8988T (cell line): ENCODE measurements around the gene BMPER.
"Not testable (repeated sequence)": the region's sequence is repeated elsewhere in the genome, so short reads cannot be mapped to it uniquely, and the experiment has no call there.

Experiments used
- DNase-seq: peaks from one replicate; pipeline ENCODE4 v3.0.0; 2011

BMPER gene

DNA sequence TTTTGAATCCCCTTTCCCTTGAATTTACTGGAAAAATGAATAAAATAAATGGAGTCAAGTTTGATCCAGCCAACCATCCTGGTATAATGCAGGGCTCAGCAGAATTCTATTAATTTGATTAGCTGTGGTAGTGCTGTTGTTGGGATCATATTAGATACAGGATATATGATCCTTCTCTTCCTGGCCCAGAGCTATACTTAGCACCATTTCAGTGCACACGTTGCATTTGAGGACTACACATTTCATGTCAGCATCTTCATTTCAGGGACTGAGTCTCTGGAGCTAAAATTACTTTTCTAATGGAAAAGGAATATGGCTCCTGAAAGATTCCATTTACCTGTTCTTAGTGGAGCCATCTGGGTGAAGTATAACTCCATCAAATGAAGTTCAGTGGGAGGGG is 240.3 kb downstream of the BMPER start:
- DNase-seq: no peak

GRCh38 chr7:34153656-34154270 is 248.4 kb downstream of the BMPER start:
- DNase-seq: no peak

DNA sequence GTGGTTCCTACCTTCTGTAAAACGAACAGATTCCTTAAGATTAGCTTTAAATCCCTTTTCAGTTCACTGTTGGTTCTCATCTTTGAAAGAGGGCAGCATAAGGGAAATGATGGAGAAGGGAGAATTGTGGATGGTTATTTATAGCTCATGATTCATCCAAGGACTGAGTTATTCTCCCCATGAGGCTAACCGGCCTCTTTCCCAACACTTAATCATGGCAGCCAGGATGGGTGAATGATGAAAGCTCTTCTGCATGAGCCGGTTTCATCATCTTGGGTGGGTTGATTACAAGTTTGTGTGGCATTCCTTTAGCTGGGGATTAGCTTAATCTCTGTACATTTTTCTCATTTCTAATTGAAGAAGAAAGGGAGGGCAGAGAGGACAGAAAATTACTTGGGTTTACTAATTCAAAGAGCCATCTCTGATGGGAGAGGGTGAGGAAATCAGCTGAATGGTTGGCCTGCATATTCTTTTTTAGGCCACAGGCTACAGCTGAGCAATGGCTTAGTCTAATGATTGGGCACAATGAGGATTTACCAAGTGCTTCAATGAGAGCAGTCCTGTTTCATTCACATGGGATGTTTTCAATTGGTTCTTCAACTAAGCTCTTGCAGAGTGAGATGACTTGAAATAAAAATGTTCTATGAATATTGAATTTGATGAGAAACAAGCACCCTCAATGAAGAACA is 250.0 kb downstream of the BMPER start:
- no peak for DNase-seq

DNA sequence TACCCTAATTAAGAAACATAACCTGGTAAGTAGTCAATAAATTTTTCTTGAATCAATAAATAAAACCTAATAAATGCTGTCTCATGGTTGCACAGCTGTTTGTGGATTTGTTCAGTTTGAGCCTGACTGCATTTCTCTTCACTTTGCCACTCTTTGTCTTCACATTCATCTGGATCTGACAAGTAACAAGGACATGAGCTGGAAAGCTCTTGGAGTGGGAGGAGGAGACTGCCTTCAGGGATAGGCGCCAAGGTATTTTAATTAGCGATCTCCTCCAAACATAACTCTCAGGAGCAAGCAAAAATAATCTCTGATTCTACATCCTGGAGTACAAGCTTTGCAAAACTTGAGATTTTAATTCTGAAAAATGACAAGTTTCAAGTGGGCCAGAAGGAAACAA is 251.0 kb downstream of the BMPER start:
- DNase-seq: no peak

- DNase-seq: no peak
These were observed 251.8 kb downstream of the BMPER start for GRCh38 chr7:34157137-34157536.

- no peak for DNase-seq
These were observed 253.2 kb downstream of the BMPER start for GRCh38 chr7:34158368-34159153.

DNA sequence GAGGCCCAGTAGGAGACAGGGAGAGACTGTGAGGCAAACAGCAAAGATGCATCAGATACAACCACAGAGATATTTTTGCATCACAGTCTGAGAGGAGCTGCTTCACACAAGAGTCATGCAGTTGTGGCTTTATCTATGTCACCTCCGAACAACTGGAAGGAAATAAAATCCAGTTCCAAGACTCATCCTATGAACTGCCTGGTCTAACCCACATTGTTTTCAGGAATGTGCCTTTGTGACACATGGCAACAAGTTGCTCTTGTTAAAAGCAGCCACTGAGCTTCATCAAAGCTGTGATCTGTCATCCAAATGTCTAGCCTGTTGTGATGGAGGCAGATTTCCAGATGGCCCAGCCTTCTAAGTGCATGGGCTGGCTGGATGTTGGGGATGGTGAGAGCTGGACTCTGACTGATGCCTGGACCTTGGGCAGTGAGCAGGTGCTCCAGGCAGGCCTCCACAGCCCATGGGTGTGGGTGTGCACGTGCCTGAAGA is 255.0 kb downstream of the BMPER start:
- DNase-seq: no peak

DNA sequence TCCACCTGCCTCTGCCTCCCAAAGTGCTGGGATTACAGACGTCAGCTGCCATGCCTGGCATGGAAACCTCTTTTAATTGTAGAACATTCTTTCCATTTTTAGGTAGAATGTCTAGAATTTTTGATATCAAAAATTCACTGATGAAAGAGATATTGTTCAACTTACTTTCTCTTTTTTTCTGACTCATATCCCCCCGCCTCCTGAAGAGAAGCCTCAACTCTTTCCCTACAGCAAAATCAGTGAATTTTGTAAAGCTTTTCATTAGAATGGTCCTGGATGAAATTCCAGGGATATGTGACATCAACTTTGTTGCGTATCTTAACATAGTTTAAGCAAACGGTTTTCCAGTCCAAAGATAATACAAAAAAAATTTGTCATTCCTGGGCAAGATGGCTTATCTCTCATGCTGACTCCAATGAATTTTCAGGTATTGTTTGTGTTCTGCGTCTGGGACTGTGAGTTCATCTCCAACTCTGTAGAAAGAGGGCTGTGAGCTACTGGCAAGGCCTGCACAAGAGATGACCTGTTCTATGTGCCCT is 256.8 kb downstream of the BMPER start:
- no peak for DNase-seq

DNA sequence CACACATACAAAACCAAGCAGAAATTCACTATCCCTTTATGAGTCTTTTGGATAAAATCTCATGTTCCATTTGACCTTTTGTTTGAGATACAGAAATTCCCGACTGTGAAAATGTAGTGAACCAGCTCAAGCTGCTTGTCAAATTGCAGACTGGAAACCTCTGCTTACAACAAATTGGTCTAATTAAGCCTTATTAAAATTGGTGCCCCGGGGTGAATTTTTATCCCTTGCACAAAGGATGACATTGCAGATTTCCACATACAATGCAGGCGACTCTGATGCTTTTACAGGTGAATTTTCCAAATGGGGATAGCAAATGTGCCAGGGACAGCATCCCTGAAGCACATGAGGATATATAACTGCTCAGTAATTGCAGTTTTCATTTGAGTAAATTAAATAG is 257.3 kb downstream of the BMPER start:
- no peak for DNase-seq

DNA sequence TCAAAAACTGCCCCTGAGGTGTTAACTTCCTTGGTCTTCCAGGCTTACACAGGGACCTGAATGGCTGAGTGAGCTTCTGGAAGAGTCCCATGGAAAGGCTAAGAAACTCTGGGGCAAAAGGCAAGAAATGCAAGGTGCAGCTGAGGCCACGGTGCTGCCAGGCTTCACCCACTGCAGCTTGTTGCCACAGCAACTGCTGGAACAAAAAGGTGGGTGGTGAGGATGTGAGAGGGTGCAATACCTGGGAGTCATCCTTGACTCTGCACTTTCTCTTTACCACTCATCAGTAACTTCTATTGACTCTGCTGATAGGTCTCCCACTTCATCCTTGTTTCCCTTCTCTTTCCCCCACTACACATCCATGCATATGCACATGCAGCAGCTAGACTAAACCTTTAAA is 258.6 kb downstream of the BMPER start:
- DNase-seq: no peak

- no peak for DNase-seq
These were observed 260.1 kb downstream of the BMPER start for GRCh38 chr7:34165466-34165865.

- DNase-seq: no peak
These were observed 260.7 kb downstream of the BMPER start for GRCh38 chr7:34165927-34166550.

DNA sequence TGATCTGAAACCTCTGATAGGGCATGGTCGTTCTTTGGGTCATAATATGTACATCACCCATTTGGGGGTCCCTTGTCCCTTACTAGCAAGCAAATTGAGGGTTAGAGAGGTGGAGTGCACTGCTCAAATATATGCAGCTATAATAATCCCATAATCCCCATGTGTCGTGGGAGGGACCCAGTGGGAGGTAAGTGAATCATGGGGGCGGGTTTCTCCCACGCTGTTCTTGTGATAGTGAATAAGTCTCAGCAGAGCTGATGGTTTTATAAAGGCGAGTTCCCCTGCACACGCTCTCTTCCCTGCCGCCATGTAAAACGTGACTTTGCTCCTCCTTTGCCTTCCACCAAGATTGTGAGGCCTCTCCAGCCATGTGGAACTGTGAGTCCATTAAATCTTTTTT is 262.7 kb downstream of the BMPER start:
- DNase-seq: no peak

DNA sequence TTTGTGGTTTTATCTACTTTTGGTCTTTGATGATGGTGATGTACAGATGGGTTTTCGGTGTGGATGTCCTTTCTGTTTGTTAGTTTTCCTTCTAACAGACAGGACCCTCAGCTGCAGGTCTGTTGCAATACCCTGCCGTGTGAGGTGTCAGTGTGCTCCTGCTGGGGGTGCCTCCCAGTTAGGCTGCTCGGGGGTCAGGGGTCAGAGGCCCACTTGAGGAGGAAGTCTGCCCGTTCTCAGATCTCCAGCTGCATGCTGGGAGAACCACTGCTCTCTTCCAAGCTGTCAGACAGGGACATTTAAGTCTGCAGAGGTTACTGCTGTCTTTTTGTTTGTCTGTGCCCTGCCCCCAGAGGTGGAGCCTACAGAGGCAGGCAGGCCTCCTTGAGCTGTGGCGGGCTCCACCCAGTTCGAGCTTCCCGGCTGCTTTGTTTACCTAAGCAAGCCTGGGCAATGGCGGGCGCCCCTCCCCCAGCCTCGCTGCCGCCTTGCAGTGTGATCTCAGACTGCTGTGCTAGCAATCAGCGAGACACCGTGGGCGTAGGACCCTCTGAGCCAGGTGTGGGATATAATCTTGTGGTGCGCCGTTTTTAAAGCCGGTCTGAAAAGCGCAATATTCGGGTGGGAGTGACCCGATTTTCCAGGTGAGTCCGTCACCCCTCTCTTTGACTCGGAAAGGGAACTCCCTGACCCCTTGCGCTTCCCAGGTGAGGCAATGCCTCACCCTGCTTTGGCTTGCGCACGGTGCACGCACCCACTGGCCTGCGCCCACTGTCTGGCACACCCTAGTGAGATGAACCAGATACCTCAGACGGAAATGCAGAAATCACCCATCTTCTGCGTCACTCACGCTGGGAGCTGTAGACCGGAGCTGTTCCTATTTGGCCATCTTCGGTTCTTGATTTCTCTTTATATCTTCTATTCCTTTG is 269.6 kb downstream of the BMPER start:
- not testable (repeated sequence) for DNase-seq

DNA sequence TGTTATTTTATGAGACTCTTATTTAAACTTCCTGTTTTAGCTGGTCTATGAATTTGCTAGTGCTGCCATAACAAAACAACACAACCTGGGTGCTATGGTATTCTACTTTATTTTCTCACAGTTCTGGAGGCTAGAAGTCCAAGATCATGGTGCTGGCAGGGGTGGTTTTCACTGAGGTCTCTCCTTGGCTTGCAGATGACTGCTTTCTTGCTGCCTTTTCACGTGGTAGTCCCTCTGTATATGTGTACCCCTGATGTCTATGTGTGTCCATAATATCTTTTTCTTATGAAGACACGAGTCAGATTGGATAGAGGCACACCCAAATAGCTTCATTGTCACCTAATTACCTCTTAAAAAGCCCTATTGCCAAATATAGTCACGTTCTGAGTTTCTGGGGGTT is 270.5 kb downstream of the BMPER start:
- DNase-seq: no peak

DNA sequence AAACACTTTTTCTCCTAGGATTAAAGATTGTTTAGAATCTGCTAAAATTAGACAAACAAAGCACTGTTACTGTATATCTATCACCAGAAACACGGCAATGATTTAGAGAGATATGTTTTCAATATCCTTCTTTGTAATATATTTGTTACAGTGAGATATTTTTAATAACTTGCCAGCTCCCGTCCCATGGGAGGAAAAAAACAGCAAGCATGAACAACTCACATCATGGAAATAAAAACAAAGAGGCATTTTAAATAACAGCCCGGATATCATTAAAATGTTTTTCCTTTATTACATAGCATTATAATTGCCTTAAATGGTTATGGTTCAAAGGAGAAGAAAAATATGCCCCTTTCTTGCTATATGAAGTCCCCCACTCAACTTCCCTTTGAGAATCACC is 272.1 kb downstream of the BMPER start:
- no peak for DNase-seq

- DNase-seq: no peak
These were observed 276.1 kb downstream of the BMPER start for GRCh38 chr7:34181271-34181958.

- no peak for DNase-seq
These were observed 279.1 kb downstream of the BMPER start for GRCh38 chr7:34184466-34184865.

DNA sequence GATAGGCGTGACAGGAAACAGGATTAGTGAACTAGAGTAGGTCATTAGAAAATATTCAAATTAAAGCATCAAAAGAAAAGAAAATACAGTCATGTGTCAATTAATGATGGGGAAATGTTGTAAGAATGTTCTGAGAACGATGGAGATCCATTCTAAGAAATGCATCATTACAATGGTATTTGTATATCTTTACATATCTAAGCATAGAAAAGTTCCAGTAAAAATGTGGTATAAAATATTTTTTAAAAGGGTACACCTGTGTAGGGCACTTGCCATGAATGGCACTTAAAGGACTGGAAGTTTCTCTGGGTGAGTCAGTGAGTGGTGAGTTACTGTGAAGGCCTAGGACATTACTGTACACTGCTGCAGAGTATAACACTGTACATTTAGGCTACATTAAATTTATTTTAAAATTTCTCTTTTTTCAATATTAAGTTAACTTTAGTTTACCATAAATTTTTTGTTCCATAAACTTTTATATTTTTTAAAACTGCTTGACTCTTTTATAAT is 282.5 kb downstream of the BMPER start:
- no peak for DNase-seq

DNA sequence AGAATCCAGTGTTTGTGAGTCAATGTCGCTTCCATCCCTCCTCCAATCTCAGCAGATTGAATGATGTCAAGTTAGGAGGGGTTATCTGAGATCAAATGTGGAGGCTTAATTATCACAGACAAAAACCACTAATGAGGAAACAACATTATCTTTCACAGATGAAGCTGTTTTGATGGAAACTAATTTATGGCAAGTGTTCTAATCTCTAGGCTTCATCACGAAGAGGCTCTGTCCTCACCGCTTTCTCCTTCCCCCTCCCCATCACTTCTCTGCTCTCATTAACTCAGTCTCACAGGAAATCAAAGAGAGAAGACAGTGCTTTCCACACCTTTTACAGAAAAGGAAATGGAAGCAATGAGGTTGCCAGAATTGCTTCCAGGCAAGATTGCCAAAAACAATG is 283.7 kb downstream of the BMPER start:
- DNase-seq: no peak

DNA sequence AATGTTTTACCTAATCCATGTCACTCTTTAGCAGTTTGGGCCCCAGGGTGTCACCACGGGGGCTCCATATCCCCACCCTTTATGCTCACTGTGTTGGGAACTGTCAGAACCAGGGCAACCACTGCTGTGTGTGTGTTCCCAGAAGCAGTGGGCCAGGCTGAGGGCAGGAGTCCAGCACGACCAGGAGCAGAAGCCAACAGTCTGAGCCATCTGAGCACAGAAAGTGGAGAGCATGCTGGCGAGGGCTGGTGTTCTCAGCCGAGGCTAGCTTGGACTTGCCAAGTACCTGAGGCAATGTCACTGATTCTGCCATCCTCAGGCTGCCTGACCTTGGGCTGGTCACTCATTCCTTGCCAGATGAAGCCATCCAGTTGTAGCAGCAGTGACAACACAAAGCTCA is 285.0 kb downstream of the BMPER start:
- no peak for DNase-seq
